Progenitor cell of endocrine pancreas (in vitro differentiated cells): ENCODE measurements around the gene CNTN6. TPM values are rescaled to one million over a fixed set of nuclear protein-coding genes. Genes with fewer than 3 reads are reported as not detected.

Experiments used
- DNase-seq: peaks from one replicate; pipeline ENCODE4 v3.0.0; 2021; ENCODE audit warnings: low spot score; ENCODE audit not compliant: unreplicated experiment
- H3K27ac Mint-ChIP-seq: 2 replicates; pipeline ENCODE4 v1.8.0; 2021; ENCODE audit warnings: mild to moderate bottlenecking, moderate library complexity, mixed read lengths
- H3K27me3 Mint-ChIP-seq: 2 replicates; pipeline ENCODE4 v1.8.0; 2021; ENCODE audit warnings: mixed read lengths
- H3K36me3 Mint-ChIP-seq: 2 replicates; pipeline ENCODE4 v1.8.0; 2022; ENCODE audit warnings: mixed read lengths; ENCODE audit not compliant: insufficient read depth
- H3K4me1 Mint-ChIP-seq: 2 replicates; pipeline ENCODE4 v1.8.0; 2021; ENCODE audit warnings: low read depth, mixed read lengths
- H3K4me3 Mint-ChIP-seq: 2 replicates; pipeline ENCODE4 v1.8.0; 2021; ENCODE audit warnings: low read depth, mild to moderate bottlenecking, moderate library complexity, mixed read lengths
- H3K9me3 Mint-ChIP-seq: 2 replicates; pipeline ENCODE4 v1.8.0; 2021; ENCODE audit warnings: low read depth, mixed read lengths
- total RNA-seq: library from RNA; stranded (reverse); gene quantifications from 2 replicates; pipeline ENCODE4 v1.2.1, GENCODE V29; 2021
- TF ChIP-seq, protein P1 (sequence below): fragments of 200-600 bp; sonication (generic); IDR thresholded peaks from one replicate; pipeline ENCODE4 v1.5.0; 2021; ENCODE audit warnings: antibody characterized with exemption, mild to moderate bottlenecking; ENCODE audit not compliant: unreplicated experiment

CNTN6 gene
- total RNA-seq, 1 donor from 2014 or later: 0.17 TPM

DNA sequence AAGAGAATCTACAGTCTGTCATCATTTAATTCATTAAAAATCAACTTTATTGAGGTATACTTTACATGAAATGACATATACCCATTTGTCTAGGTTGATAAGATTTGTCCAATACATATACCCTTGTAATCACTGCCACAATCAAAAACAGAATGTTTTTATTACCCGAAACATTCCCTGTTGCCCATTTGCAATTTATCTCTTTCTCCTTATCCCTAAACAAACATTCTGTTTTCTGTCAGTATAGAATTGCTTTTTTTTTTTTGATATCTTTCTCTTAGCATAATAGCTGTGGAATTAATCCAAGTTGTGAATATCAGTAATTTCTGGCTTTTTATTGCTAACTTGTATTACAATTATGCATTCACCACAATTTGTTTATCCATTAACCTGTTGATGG is 4.3 kb upstream of the CNTN6 start:
- H3K9me3 Mint-ChIP-seq: no peaks in the 10 kb centered on the region
- no peak overlapping the region for H3K27ac Mint-ChIP-seq
- TF ChIP-seq, protein P1, sequence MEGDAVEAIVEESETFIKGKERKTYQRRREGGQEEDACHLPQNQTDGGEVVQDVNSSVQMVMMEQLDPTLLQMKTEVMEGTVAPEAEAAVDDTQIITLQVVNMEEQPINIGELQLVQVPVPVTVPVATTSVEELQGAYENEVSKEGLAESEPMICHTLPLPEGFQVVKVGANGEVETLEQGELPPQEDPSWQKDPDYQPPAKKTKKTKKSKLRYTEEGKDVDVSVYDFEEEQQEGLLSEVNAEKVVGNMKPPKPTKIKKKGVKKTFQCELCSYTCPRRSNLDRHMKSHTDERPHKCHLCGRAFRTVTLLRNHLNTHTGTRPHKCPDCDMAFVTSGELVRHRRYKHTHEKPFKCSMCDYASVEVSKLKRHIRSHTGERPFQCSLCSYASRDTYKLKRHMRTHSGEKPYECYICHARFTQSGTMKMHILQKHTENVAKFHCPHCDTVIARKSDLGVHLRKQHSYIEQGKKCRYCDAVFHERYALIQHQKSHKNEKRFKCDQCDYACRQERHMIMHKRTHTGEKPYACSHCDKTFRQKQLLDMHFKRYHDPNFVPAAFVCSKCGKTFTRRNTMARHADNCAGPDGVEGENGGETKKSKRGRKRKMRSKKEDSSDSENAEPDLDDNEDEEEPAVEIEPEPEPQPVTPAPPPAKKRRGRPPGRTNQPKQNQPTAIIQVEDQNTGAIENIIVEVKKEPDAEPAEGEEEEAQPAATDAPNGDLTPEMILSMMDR: no peak
- no peak for DNase-seq
- peaks cover 18% of the 10 kb centered on the region for H3K4me1 Mint-ChIP-seq
- no peaks in the 10 kb centered on the region for H3K36me3 Mint-ChIP-seq
- no peak overlapping the region for H3K4me3 Mint-ChIP-seq
- H3K27me3 Mint-ChIP-seq: peaks cover 4% of the 10 kb centered on the region

DNA sequence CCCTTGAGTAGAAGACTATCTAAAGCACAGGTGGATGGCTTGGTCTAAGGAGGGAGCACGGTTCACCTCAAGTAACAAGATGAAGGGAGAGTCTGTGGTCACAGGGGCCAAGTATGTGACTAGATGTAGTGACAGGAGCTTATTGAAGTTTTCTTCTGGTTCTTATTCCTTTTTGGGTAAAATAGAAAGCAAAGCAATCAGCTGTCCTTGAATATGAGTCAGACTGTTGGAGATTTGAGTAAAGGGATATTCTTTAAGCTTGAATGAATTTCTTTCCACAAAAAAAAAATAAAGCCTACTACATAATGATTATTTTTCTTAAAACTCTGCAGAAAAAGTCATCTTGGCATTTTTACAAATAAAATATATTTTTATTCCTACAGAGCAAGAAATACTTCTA is 1.5 kb upstream of the CNTN6 start:
- TF ChIP-seq, protein P1: no peak
- Mint-ChIP-seq H3K4me1 (peaks cover 15% of the 10 kb centered on the region), H3K27me3 (peaks cover 4% of the 10 kb centered on the region), H3K4me3 (no peak overlapping the region), H3K36me3 (no peaks in the 10 kb centered on the region), H3K27ac (no peak overlapping the region), H3K9me3 (peaks cover 5% of the 10 kb centered on the region)
- DNase-seq: no peak

DNA sequence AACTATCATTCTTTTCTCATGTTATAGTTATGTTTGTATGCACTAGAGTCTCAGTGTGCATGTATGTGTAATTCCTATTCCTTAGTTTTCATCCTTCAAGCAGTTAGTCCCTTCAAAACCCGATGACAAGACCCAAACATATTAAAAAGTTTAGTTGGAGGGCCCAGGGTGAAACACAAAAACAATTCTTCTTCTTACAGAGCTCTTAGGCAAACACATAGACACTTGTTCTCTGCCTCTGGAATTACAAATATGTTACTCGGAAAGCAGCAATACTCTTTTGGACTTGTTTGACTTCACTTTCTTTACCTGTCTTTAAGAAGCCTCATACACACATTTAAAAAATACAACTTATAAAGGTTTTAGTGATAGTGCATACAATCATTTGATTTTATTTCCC is 763 bp upstream of the CNTN6 start:
- H3K4me1 Mint-ChIP-seq: peaks cover 13% of the 10 kb centered on the region
- H3K4me3 Mint-ChIP-seq: no peak overlapping the region
- H3K36me3 Mint-ChIP-seq: no peaks in the 10 kb centered on the region
- TF ChIP-seq, protein P1: no peak
- peaks cover 4% of the 10 kb centered on the region for H3K27me3 Mint-ChIP-seq
- H3K9me3 Mint-ChIP-seq: peaks cover 8% of the 10 kb centered on the region
- no peak for DNase-seq
- H3K27ac Mint-ChIP-seq: peak overlapping the region; percentile 1

DNA sequence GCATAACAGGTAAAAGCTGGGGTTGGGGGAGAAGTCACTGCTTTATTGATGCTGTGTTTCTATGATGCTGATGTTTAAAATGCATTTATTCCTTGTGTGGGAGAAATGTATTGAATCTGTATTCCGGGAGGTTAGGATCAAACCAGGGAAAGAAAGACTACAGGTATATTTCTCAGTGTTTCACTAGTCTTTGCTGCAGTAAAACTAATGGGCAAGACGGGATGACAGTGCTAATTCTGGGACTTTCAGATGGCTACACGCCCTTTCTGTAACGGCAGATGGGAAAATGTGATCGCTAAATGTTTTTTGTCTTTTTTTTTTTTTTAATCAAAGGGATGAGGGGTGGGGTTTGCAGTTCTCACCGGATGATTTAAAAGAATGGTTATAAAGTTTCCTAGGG is 393 bp downstream of the CNTN6 start:
- Mint-ChIP-seq H3K4me1 (peaks cover 10% of the 10 kb centered on the region), H3K36me3 (no peaks in the 10 kb centered on the region), H3K9me3 (peaks cover 8% of the 10 kb centered on the region), H3K27me3 (peaks cover 4% of the 10 kb centered on the region), H3K27ac (no peak overlapping the region), H3K4me3 (no peak overlapping the region)
- no peak for DNase-seq
- TF ChIP-seq, protein P1: no peak

DNA sequence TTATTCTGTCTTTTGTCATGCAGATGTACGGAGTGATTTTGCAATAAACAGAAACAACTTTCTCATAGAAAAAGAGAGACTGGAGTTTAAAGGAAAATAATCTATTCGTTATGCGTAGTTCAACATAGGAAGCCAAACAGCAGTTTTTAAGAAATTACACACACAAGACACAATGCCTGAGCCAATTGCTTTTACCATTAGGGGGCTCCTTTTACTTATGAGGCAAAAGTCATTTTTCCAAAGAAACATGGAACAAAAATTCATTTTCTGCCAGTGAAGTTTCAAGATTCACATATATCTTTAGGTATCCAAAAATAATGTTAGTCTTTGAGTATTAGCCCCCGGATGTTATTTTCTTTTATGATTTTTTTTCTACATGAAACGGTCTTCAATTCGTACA is 10.7 kb downstream of the CNTN6 start:
- Mint-ChIP-seq H3K27me3 (no peaks in the 10 kb centered on the region), H3K36me3 (no peaks in the 10 kb centered on the region), H3K4me3 (no peak overlapping the region), H3K9me3 (no peaks in the 10 kb centered on the region), H3K4me1 (no peaks in the 10 kb centered on the region), H3K27ac (no peak overlapping the region)
- TF ChIP-seq, protein P1: peak; percentile 30
- DNase-seq: no peak
